ENCODE data around the gene ST3GAL6.
"Not testable (repeated sequence)": the region's sequence is repeated elsewhere in the genome, so short reads cannot be mapped to it uniquely, and the experiment has no call there.

ST3GAL6 gene

GRCh38 chr3:98807561-98807960 is 44.4 kb downstream of the ST3GAL6 start:
- no peak for DNase-seq

GRCh38 chr3:98808071-98808470 is 44.9 kb downstream of the ST3GAL6 start:
- DNase-seq: no peak

- no peak for DNase-seq
These were observed 46.4 kb downstream of the ST3GAL6 start for GRCh38 chr3:98809557-98809956.

- no peak for DNase-seq
These were observed 47.9 kb downstream of the ST3GAL6 start for GRCh38 chr3:98811048-98811447.

- no peak for DNase-seq
These were observed 49.8 kb downstream of the ST3GAL6 start for GRCh38 chr3:98812851-98813374.

- no peak for DNase-seq
These were observed 51.8 kb downstream of the ST3GAL6 start for GRCh38 chr3:98814817-98815420.

- no peak for DNase-seq
These were observed 54.5 kb downstream of the ST3GAL6 start for GRCh38 chr3:98817547-98818041.

GRCh38 chr3:98821063-98821462 is 57.9 kb downstream of the ST3GAL6 start:
- DNase-seq: no peak

GRCh38 chr3:98823791-98824190 is 60.7 kb downstream of the ST3GAL6 start:
- no peak for DNase-seq

- no peak for DNase-seq
These were observed 61.1 kb downstream of the ST3GAL6 start for GRCh38 chr3:98824256-98824655.

GRCh38 chr3:98826126-98826525 is 63.0 kb downstream of the ST3GAL6 start:
- no peak for DNase-seq

GRCh38 chr3:98827221-98827920 is 64.2 kb downstream of the ST3GAL6 start:
- no peak for DNase-seq

GRCh38 chr3:98829246-98829832 is 66.2 kb downstream of the ST3GAL6 start:
- DNase-seq: no peak

- not testable (repeated sequence) for DNase-seq
These were observed 67.9 kb downstream of the ST3GAL6 start for GRCh38 chr3:98831060-98831459.

GRCh38 chr3:98839846-98840245 is 76.7 kb downstream of the ST3GAL6 start:
- DNase-seq: no peak

- no peak for DNase-seq
These were observed 80.3 kb downstream of the ST3GAL6 start for GRCh38 chr3:98843266-98843959.

Data from activated CD8-positive, alpha-beta memory T cell treated with anti-CD3 and anti-CD28 coated beads, Interleukin-2, amount 50 U/mL, for 48 hours (primary cell).